ENCODE data around the gene DLEC1.

The DLEC1 gene

GRCh38 chr3:38127611-38128302 is 88.7 kb downstream of the DLEC1 start:
- TF ChIP-seq CTCF (IDR thresholded peaks at IDR 0.05; ENCODE audit: low read length, missing control alignments) = no peak
- no peak overlapping the region for H3K4me3 ChIP-seq (replicated peaks; ENCODE audit: low read depth, low read length)
- DNase-seq (ENCODE audit: low read depth) = no peak

- DNase-seq (ENCODE audit: low read depth) = no peak
- no peak for TF ChIP-seq CTCF (IDR thresholded peaks at IDR 0.05; ENCODE audit: low read length, missing control alignments)
- no peak overlapping the region for H3K4me3 ChIP-seq (replicated peaks; ENCODE audit: low read depth, low read length)
Measured at GRCh38 chr3:38128303-38128655, 89.3 kb downstream of the DLEC1 start.

GRCh38 chr3:38129058-38129457 is 90.0 kb downstream of the DLEC1 start:
- no peak for DNase-seq (ENCODE audit: low read depth)
- no peak overlapping the region for H3K4me3 ChIP-seq (replicated peaks; ENCODE audit: low read depth, low read length)
- no peak for TF ChIP-seq CTCF (IDR thresholded peaks at IDR 0.05; ENCODE audit: low read length, missing control alignments)

- TF ChIP-seq CTCF (IDR thresholded peaks at IDR 0.05; ENCODE audit: low read length, missing control alignments) = no peak
Measured at GRCh38 chr3:38130631-38131065, 91.6 kb downstream of the DLEC1 start.

GRCh38 chr3:38131621-38132369 is 92.8 kb downstream of the DLEC1 start:
- TF ChIP-seq CTCF (IDR thresholded peaks at IDR 0.05; ENCODE audit: low read length, missing control alignments) = peak; percentile 71
- no peak overlapping the region for H3K4me3 ChIP-seq (replicated peaks; ENCODE audit: low read depth, low read length)
- peak; percentile 60 for DNase-seq (ENCODE audit: low read depth)

More at GRCh38 chr3:38130631-38131065, 91.6 kb downstream of the DLEC1 start:
- DNase-seq (ENCODE audit: low read depth) = no peak
- no peak overlapping the region for H3K4me3 ChIP-seq (replicated peaks; ENCODE audit: low read depth, low read length)

GRCh38 chr3:38133209-38133556 is 94.2 kb downstream of the DLEC1 start:
- no peak overlapping the region for H3K4me3 ChIP-seq (replicated peaks; ENCODE audit: low read depth, low read length)
- no peak for DNase-seq (ENCODE audit: low read depth)
- no peak for TF ChIP-seq CTCF (IDR thresholded peaks at IDR 0.05; ENCODE audit: low read length, missing control alignments)

Measured in fibroblast of pulmonary artery (primary cell).